Stomach smooth muscle (tissue), 2 donors: ENCODE results near the gene KRTAP4-12.
"Not testable (repeated sequence)": the region's sequence is repeated elsewhere in the genome, so short reads cannot be mapped to it uniquely, and the experiment has no call there.

Source experiments
- H3K27ac ChIP-seq: one replicate; pipeline ENCODE4 v1.7.0; 2013; ENCODE audit warnings: mild to moderate bottlenecking, low read length, inconsistent platforms
- H3K27me3 ChIP-seq, 2 donors: one replicate each; pipeline ENCODE4 v1.7.0; 2013; ENCODE audit warnings: low read length in 2 of 2; ENCODE audit not compliant: insufficient read depth in 2 of 2, control insufficient read depth in 1 of 2
- H3K36me3 ChIP-seq, 2 donors: one replicate each; pipeline ENCODE4 v1.7.0; 2013; ENCODE audit warnings: low read length in 2 of 2; ENCODE audit not compliant: control insufficient read depth in 2 of 2, insufficient read depth in 2 of 2
- H3K4me1 ChIP-seq: one replicate; pipeline ENCODE4 v1.7.0; 2013; ENCODE audit warnings: low read length; ENCODE audit not compliant: control insufficient read depth, insufficient read depth
- H3K4me3 ChIP-seq, 2 donors: one replicate each; pipeline ENCODE4 v1.7.0; 2013; ENCODE audit warnings: low read length in 2 of 2
- H3K9ac ChIP-seq, 2 donors: one replicate each; pipeline ENCODE4 v1.7.0; 2013; ENCODE audit warnings: low read length in 2 of 2, mild to moderate bottlenecking in 1 of 2
- H3K9me3 ChIP-seq, 2 donors: one replicate each; pipeline ENCODE4 v1.7.0; 2013; ENCODE audit warnings: low read length in 2 of 2; ENCODE audit not compliant: control insufficient read depth in 2 of 2
- donor health status: healthy.
- donor health status: Pancreatic carcinoma.

The KRTAP4-12 gene

DNA sequence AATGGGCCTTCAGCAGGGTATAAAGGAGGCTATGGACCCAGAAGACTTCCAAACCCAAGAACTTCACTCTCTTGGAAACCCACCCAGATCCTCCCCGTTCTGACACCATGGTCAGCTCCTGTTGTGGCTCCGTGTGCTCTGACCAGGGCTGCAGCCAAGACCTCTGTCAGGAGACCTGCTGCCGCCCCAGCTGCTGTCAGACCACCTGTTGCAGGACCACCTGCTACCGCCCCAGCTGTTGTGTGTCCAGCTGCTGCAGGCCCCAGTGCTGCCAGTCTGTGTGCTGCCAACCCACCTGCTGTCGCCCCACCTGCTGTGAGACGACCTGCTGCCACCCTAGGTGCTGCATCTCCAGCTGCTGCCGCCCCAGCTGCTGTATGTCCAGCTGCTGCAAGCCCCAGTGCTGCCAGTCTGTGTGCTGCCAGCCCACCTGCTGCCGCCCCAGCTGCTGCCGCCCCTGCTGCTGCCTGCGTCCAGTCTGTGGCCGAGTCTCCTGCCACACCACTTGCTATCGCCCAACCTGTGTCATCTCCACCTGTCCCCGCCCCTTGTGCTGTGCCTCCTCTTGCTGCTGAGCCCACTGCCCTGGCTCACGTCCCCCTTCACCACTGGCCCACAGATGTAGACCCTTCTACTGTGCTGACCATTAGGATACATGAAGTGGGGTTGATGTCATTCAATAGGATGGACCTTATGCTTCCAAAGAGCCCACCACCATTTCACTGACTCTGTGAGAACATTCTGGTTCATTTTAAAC lies 39.7 kb downstream of the KRTAP4-12 start, which contains the start of gene KRTAP4-7:
Gene KRTAP4-7, plus strand, starts transcription at position 51 of the 757 bp plus-strand sequence. Its CDS starts 57 bp downstream, at position 108.
- not testable (repeated sequence) for H3K4me1 ChIP-seq, H3K9ac ChIP-seq, H3K27ac ChIP-seq, H3K27me3 ChIP-seq, H3K9me3 ChIP-seq, H3K4me3 ChIP-seq, H3K36me3 ChIP-seq

DNA sequence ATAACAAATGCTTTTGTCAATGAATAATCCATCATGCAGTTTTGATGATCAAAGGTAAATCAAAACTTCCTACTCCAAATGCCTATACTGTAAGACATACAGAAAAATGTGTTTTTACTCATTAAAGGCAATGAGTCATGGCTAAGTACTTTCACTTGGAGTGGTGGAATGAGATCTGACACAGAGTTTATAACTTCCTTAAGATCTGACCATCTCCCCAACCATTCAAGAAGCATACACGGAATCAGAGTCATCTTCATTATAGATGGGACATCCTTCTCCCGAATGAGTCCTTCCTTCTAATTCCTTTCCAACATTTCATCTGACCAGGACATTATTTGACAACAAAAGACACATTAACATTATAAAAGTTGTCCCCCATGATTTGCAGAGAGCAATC lies 40.6 kb downstream of the KRTAP4-12 start:
- not testable (repeated sequence) for H3K36me3 ChIP-seq

DNA sequence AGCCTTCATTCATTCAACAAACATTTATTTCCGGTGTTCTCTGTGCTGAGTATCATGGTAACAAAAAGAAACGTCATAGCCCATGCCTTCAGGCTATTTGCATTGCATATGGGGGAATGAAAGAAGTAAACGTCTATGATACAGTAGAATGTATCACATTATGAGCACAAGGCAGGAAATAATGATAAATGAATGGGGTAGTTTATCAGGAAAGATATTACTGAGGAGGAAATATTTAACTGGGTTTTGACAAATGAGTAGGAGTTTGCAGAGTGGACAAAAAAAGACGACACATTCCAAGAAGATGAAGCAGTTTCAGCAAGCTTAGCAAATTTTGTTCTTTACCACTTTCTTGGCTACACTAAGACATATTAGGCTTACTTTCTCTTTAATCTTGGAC lies 41.4 kb downstream of the KRTAP4-12 start:
- no peak overlapping the region for H3K4me3 ChIP-seq
- H3K9ac ChIP-seq, result no peak overlapping the region
- H3K27ac ChIP-seq, result no peak overlapping the region
- no peaks in the 10 kb centered on the region for H3K36me3 ChIP-seq
- no peaks in the 10 kb centered on the region for H3K4me1 ChIP-seq
- no peaks in the 10 kb centered on the region for H3K27me3 ChIP-seq
- no peaks in the 10 kb centered on the region for H3K9me3 ChIP-seq

More for the DNA sequence above, 40.6 kb downstream of the KRTAP4-12 start:
- H3K27ac ChIP-seq, H3K27me3 ChIP-seq, H3K9ac ChIP-seq, H3K4me3 ChIP-seq, H3K4me1 ChIP-seq, H3K9me3 ChIP-seq: not testable (repeated sequence)

GRCh38 chr17:41076788-41077187 lies 47.2 kb downstream of the KRTAP4-12 start:
- Histone ChIP-seq H3K36me3 (no peaks in the 10 kb centered on the region), H3K4me3 (no peak overlapping the region), H3K9ac (no peak overlapping the region), H3K27ac (no peak overlapping the region), H3K27me3 (no peaks in the 10 kb centered on the region), H3K4me1 (no peaks in the 10 kb centered on the region), H3K9me3 (no peaks in the 10 kb centered on the region)

DNA sequence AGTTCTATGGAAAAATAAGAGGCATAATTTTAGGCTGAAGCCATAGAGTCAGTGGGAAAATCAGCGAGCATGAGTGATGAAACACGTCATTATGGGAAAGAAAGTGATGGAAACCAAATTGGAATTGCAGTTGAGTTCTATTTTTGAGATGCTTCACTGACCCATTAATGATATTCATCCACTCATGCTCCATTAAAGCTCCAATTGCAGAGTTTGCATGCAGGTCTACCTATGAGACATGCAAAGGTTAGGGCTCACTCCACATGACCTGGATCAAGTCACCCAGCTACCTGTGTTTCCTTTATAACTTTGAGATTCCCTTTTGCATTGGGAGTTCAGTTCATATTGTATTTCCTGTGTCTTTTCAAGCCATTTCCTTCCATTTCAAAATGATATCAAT lies 50.3 kb downstream of the KRTAP4-12 start:
- Histone ChIP-seq H3K9me3 (no peaks in the 10 kb centered on the region), H3K9ac (no peak overlapping the region), H3K4me3 (no peak overlapping the region), H3K4me1 (no peaks in the 10 kb centered on the region), H3K27ac (no peak overlapping the region), H3K27me3 (no peaks in the 10 kb centered on the region), H3K36me3 (no peaks in the 10 kb centered on the region)
